ENCODE results near the gene MACROD2. TPM values are rescaled to one million over a fixed set of nuclear protein-coding genes. Genes with fewer than 3 reads are reported as not detected.

Gene MACROD2
- total RNA-seq, 4 donors from 2014 or later: 4.6 to 33.0 (median 8.3) TPM

DNA sequence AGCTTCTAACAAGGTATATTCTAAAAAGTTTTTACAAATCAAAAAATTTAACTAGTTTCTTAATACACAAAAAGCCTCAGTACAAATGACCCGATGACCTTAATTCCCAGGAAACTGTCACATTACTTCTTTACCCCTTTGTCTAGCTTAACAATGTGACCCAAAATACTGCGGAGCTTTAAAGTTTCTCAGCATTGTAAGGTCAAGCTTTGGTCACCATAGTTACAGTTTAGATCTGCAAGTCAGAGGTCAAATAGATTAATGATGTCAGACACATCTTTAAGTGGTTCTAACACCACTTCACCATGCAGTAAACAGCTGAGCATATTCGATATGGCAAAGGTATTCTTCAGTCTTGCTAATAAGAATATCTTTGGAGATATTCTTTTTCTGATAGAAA lies 378.9 kb downstream of the MACROD2 start:
- WGBS, 2 donors (ENCODE audit: low coverage in 1 of 2): 47 to 64% methylated on average over 3 of the region's 3 CpGs
- TF ChIP-seq POLR2A (IDR thresholded peaks at IDR 0.05) (no peak), EP300 (IDR thresholded peaks at IDR 0.05; ENCODE audit: low read depth) (no peak), POLR2AphosphoS5 (IDR thresholded peaks at IDR 0.05) (no peak)
- TF ChIP-seq, protein P1, sequence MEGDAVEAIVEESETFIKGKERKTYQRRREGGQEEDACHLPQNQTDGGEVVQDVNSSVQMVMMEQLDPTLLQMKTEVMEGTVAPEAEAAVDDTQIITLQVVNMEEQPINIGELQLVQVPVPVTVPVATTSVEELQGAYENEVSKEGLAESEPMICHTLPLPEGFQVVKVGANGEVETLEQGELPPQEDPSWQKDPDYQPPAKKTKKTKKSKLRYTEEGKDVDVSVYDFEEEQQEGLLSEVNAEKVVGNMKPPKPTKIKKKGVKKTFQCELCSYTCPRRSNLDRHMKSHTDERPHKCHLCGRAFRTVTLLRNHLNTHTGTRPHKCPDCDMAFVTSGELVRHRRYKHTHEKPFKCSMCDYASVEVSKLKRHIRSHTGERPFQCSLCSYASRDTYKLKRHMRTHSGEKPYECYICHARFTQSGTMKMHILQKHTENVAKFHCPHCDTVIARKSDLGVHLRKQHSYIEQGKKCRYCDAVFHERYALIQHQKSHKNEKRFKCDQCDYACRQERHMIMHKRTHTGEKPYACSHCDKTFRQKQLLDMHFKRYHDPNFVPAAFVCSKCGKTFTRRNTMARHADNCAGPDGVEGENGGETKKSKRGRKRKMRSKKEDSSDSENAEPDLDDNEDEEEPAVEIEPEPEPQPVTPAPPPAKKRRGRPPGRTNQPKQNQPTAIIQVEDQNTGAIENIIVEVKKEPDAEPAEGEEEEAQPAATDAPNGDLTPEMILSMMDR (IDR thresholded peaks at IDR 0.05): no peak
- in situ Hi-C loops (cut with MboI; ENCODE audit: low pct_ligation_motif_present in 1 of 4, low pct_unique_long_range_greater_than_20kb in 1 of 4, low sequenced_read_pairs in 3 of 4): no loop called here
- Histone ChIP-seq H3K27me3 (no peaks in the 10 kb centered on the region), H3K4me1 (peaks cover 0 to 4% (median 0%) of the 10 kb centered on the region in 4 donors), H3K4me3 (no peak overlapping the region), H3K27ac (no peak overlapping the region), H3K36me3 (no peaks in the 10 kb centered on the region), H3K9me3 (no peaks in the 10 kb centered on the region)
- DNase-seq: no peak
- intact Hi-C loops (cut with DNase I; ENCODE audit: low total_unique reads): no loop called here

DNA sequence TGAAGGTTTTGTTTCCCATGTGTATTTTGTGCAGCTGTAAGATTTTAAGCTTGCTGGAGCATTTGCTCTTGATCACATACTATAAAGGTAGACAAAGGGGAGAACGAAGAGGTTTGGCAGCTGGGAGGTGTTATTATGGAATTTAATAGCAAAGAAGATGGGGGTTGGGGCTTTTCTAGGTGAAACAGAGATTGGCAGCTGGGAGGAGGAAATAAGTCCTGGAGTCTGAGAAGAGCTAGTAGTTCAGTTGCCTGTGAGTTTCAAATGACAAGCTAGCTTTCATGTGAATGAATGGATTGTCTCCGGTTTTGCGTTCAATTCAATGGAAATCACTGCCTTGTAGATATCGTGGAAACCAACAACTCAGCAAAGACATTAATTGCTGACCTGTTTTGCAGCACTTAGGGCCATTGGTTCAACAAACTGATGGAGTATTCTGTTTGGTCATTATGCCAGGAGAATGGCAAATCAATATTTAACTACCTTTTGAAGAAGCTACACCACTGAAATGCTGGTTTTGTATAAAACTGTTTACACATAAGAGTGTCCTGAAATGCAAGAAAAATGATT lies 380.2 kb downstream of the MACROD2 start:
- 72 to 73% methylated on average over 4 of the region's 4 CpGs for WGBS, 2 donors (ENCODE audit: low coverage in 1 of 2)
- in situ Hi-C loops (cut with MboI; ENCODE audit: low pct_ligation_motif_present in 1 of 4, low pct_unique_long_range_greater_than_20kb in 1 of 4, low sequenced_read_pairs in 3 of 4): no loop called here
- Histone ChIP-seq H3K36me3 (no peaks in the 10 kb centered on the region), H3K27ac (no peak overlapping the region), H3K4me3 (no peak overlapping the region), H3K4me1 (peaks cover 0 to 4% (median 0%) of the 10 kb centered on the region in 4 donors), H3K9me3 (no peaks in the 10 kb centered on the region), H3K27me3 (no peaks in the 10 kb centered on the region)
- intact Hi-C loops (cut with DNase I; ENCODE audit: low total_unique reads): no loop called here
- no peak for DNase-seq
- no peak for TF ChIP-seq POLR2AphosphoS5 (IDR thresholded peaks at IDR 0.05)
- TF ChIP-seq, protein P1 (IDR thresholded peaks at IDR 0.05): no peak
- TF ChIP-seq POLR2A (IDR thresholded peaks at IDR 0.05): no peak
- TF ChIP-seq EP300 (IDR thresholded peaks at IDR 0.05; ENCODE audit: low read depth): no peak

DNA sequence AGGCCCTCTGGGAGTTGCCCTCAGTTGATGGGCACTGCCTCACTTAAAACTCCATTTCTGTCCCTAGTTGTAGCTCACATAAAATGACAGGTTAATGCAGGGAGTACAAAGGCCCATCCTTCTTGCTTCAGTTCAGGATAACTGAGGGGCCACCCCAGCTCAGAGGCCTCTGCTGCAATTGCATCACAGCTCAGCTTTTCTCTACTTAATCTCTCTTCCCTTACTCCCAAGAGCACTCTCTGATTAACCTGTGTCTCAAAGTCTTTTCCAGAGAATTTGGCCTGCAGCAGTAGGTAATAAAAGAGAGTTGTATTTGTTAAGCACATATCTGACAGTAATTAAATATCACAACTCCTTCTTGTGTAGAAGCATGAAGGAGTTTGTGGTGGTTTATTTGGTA lies 383.0 kb downstream of the MACROD2 start:
- H3K36me3 ChIP-seq: no peaks in the 10 kb centered on the region
- no peak for DNase-seq
- H3K27me3 ChIP-seq: no peaks in the 10 kb centered on the region
- H3K4me1 ChIP-seq: peaks cover 0 to 4% (median 0%) of the 10 kb centered on the region in 4 donors
- intact Hi-C loops (cut with DNase I; ENCODE audit: low total_unique reads): no loop called here
- no peak overlapping the region for H3K4me3 ChIP-seq
- TF ChIP-seq EP300 (IDR thresholded peaks at IDR 0.05; ENCODE audit: low read depth) (no peak), POLR2A (IDR thresholded peaks at IDR 0.05) (no peak), POLR2AphosphoS5 (IDR thresholded peaks at IDR 0.05) (no peak)
- TF ChIP-seq, protein P1 (IDR thresholded peaks at IDR 0.05): no peak
- H3K27ac ChIP-seq: no peak overlapping the region
- in situ Hi-C loops (cut with MboI; ENCODE audit: low pct_ligation_motif_present in 1 of 4, low pct_unique_long_range_greater_than_20kb in 1 of 4, low sequenced_read_pairs in 3 of 4): no loop called here
- no peaks in the 10 kb centered on the region for H3K9me3 ChIP-seq

DNA sequence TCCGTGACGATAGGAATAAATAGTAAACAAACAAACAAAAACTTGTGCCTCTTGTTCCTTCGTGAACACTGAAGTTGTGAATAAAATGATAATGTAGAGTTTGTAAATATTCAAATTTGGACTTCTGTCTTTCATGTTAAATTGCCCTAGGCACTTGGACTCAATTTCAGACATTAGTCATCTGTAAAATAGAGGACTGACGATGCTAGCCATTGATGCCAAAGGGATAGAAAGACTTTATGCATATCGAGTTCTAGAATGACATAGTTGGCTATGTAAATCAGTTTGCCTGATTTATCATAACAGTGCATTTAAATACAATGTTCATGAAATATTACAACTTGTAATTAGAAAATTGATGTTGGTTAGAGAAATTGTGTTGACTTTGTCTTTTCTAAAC lies 388.0 kb downstream of the MACROD2 start:
- 72 to 81% methylated on average over 5 of the region's 5 CpGs for WGBS, 2 donors (ENCODE audit: low coverage in 1 of 2)
- Histone ChIP-seq H3K4me1 (peaks cover 0 to 9% (median 0%) of the 10 kb centered on the region in 4 donors), H3K27ac (no peak overlapping the region), H3K36me3 (no peaks in the 10 kb centered on the region), H3K4me3 (no peak overlapping the region), H3K9me3 (peaks cover 0 to 6% of the 10 kb centered on the region in 2 donors), H3K27me3 (no peaks in the 10 kb centered on the region)
- intact Hi-C loops (cut with DNase I; ENCODE audit: low total_unique reads): no loop called here
- TF ChIP-seq, protein P1 (IDR thresholded peaks at IDR 0.05): no peak
- TF ChIP-seq POLR2A (IDR thresholded peaks at IDR 0.05) (no peak), POLR2AphosphoS5 (IDR thresholded peaks at IDR 0.05) (no peak), EP300 (IDR thresholded peaks at IDR 0.05; ENCODE audit: low read depth) (no peak)
- no peak for DNase-seq
- in situ Hi-C loops (cut with MboI; ENCODE audit: low pct_ligation_motif_present in 1 of 4, low pct_unique_long_range_greater_than_20kb in 1 of 4, low sequenced_read_pairs in 3 of 4): no loop called here
